ENCODE measurements around the gene NEDD8. TPM values are rescaled to one million over a fixed set of nuclear protein-coding genes. Genes with fewer than 3 reads are reported as not detected.

Gene NEDD8
- total RNA-seq, 1 experiment from 2014 or later: 178 TPM

- Histone ChIP-seq H2AFZ (ENCODE audit: low read depth, low read length, poor library complexity, severe bottlenecking) (no peak overlapping the region), H3K4me2 (ENCODE audit: low read length) (peak overlapping the region; percentile 98; the same call in 1 of the 2 replicates), H3K9ac (ENCODE audit: low read length) (no peak overlapping the region), H3K9me3 (ENCODE audit: control insufficient read depth in 1 of 2, insufficient read depth in 1 of 2, low read depth in 1 of 2, low read length in 2 of 2) (no peaks in the 10 kb centered on the region), H3K27ac (ENCODE audit: low read depth, low read length) (no peak overlapping the region), H3K79me2 (ENCODE audit: insufficient read depth, low read length) (peaks cover 4% of the 10 kb centered on the region; the same call in 1 of the 2 replicates), H3K9me2 (ENCODE audit: insufficient read depth) (no peaks in the 10 kb centered on the region), H3K4me3 (replicated peaks in 1 of 2; ENCODE audit: low read depth in 1 of 2, low read length in 2 of 2) (no peak overlapping the region), H3K4me1 (ENCODE audit: control insufficient read depth in 1 of 2, insufficient read depth in 2 of 2, low read length in 2 of 2) (peaks cover 9 to 22% of the 10 kb centered on the region in 2 experiments; a peak in 3 of 4 replicates), H3K27me3 (ENCODE audit: insufficient read depth, low read length) (no peaks in the 10 kb centered on the region), H4K20me1 (ENCODE audit: insufficient read depth) (no peaks in the 10 kb centered on the region), H3K36me3 (ENCODE audit: control insufficient read depth in 1 of 2, insufficient read depth in 2 of 2, low read length in 2 of 2) (no peaks in the 10 kb centered on the region; a peak in 1 of 4 replicates)
- no peak for TF ChIP-seq CBX3 (IDR thresholded peaks at IDR 0.05; ENCODE audit: low read depth)
- no peak for TF ChIP-seq FOSL1 (IDR thresholded peaks at IDR 0.05; ENCODE audit: low read depth)
- TF ChIP-seq SP1 (IDR thresholded peaks at IDR 0.05; ENCODE audit: low read depth): no peak
- no peak for TF ChIP-seq REST (IDR thresholded peaks at IDR 0.05; ENCODE audit: low read depth)
- no peak for TF ChIP-seq CEBPB (IDR thresholded peaks at IDR 0.05; ENCODE audit: low read depth)
- no peak for TF ChIP-seq CTCF (IDR thresholded peaks at IDR 0.05 in 2 of 3, conservative IDR thresholded peaks at IDR 0.05 in 1 of 3; ENCODE audit: borderline replicate concordance in 1 of 3, insufficient read depth in 1 of 3, low read depth in 2 of 3, low read length in 2 of 3)
- TF ChIP-seq ATF3 (IDR thresholded peaks at IDR 0.05): no peak
- no peak for TF ChIP-seq YY1 (IDR thresholded peaks at IDR 0.05; ENCODE audit: extremely low read depth, insufficient replicate concordance, low read depth, low read length)
- no peak for TF ChIP-seq SRF (IDR thresholded peaks at IDR 0.05; ENCODE audit: low read depth)
- TF ChIP-seq RAD21 (IDR thresholded peaks at IDR 0.05; ENCODE audit: low read depth): no peak
- TF ChIP-seq ZNF274 (IDR thresholded peaks at IDR 0.05; ENCODE audit: low read depth, low read length): no peak
- no peak for TF ChIP-seq TCF7L2 (IDR thresholded peaks at IDR 0.05; ENCODE audit: borderline replicate concordance, extremely low read depth, insufficient read depth, insufficient read length)
- no peak for TF ChIP-seq SIN3A (IDR thresholded peaks at IDR 0.05; ENCODE audit: low read depth)
- TF ChIP-seq ZFX (IDR thresholded peaks at IDR 0.05): no peak
- DNase-seq (ENCODE audit: low read depth, low spot score): no peak
- POLR2A ChIA-PET: interaction anchor here (2.7 kb wide), 1 partner anchor 30 kb away, joined by 20 read pairs; the partner anchor contains the start of gene TINF2
- CTCF ChIA-PET: interaction anchor here (1.5 to 2.0 kb wide), 3 partner anchors 7 to 30 kb away, joined by 5 to 17 read pairs (median 9); partner anchors contain the start of gene TINF2
- no TSS peak for BruUV-seq (replicated peaks)
- ATAC-seq: no peak
- RAD21 ChIA-PET (ENCODE audit: low non-redundant PET in 1 of 2, low total read pairs in 2 of 2, uncharacterized antibody in 2 of 2, unreplicated experiment in 2 of 2): no interaction called here
- intact Hi-C loops (cut with micrococcal nuclease): no loop called here
Measured at GRCh38 chr14:24272467-24272866, 40.3 kb upstream of the NEDD8 start.

All from HCT116 (cell line).